IMR-90 (cell line): ENCODE results near the gene LGI2.

Experiments used
- CTCF ChIP-seq: conservative IDR thresholded peaks from 2 replicates; pipeline ENCODE4 v1.5.1; 2012; ENCODE audit warnings: mild to moderate bottlenecking, low read depth, low read length, improper control_type of control experiment
- POLR2A ChIP-seq: IDR thresholded peaks from 2 replicates; pipeline ENCODE4 v1.6.1; 2012; ENCODE audit warnings: mild to moderate bottlenecking, low read depth, low read length
- RAD21 ChIP-seq: IDR thresholded peaks from 2 replicates; pipeline ENCODE4 v1.6.1; 2012; ENCODE audit warnings: low read length, improper control_type of control experiment

- TF ChIP-seq CTCF: no peak
- no peak for TF ChIP-seq POLR2A
- no peak for TF ChIP-seq RAD21
These were observed 19.8 kb upstream of the LGI2 start for GRCh38 chr4:25050370-25051078.
